ENCODE results near the gene RAB28.

DNA sequence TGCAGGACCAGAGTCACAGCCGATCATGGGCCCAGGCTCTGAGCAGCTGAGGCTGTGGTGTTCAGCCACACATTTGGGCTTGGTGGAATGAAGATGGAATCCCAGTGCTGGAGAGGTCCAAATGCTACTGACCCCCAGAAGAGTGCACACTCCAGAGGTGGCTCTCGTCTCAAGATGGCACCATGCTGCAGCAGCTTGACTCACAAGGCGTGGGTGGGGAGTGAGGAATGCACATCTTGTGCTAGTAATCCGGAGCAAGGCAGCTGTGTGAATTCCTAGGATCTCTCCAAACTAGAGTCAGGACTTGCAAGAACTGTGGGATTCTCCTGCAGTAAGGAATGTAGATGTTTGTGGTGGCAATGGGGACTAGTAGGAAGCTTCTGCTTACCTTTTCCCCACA is 28.7 kb downstream of the RAB28 start:
- no peak for TF ChIP-seq ESRRG (CRISPR knock-in tag; IDR thresholded peaks at IDR 0.05)
- TF ChIP-seq, protein P1, sequence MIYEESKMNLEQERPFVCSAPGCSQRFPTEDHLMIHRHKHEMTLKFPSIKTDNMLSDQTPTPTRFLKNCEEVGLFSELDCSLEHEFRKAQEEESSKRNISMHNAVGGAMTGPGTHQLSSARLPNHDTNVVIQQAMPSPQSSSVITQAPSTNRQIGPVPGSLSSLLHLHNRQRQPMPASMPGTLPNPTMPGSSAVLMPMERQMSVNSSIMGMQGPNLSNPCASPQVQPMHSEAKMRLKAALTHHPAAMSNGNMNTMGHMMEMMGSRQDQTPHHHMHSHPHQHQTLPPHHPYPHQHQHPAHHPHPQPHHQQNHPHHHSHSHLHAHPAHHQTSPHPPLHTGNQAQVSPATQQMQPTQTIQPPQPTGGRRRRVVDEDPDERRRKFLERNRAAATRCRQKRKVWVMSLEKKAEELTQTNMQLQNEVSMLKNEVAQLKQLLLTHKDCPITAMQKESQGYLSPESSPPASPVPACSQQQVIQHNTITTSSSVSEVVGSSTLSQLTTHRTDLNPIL (CRISPR knock-in tag; IDR thresholded peaks at IDR 0.05; ENCODE audit: low read depth), result no peak
- no peak for TF ChIP-seq ISL1 (CRISPR knock-in tag; IDR thresholded peaks at IDR 0.05)
- no peak for TF ChIP-seq RARB (CRISPR knock-in tag; IDR thresholded peaks at IDR 0.05)
- TF ChIP-seq BACH2 (CRISPR knock-in tag; IDR thresholded peaks at IDR 0.05; ENCODE audit: borderline replicate concordance), result no peak
- no peak for TF ChIP-seq ZNF565 (CRISPR knock-in tag; conservative IDR thresholded peaks at IDR 0.05; ENCODE audit: low read depth)
- TF ChIP-seq SNAI2 (CRISPR knock-in tag; IDR thresholded peaks at IDR 0.05), result no peak
- TF ChIP-seq, protein P2, sequence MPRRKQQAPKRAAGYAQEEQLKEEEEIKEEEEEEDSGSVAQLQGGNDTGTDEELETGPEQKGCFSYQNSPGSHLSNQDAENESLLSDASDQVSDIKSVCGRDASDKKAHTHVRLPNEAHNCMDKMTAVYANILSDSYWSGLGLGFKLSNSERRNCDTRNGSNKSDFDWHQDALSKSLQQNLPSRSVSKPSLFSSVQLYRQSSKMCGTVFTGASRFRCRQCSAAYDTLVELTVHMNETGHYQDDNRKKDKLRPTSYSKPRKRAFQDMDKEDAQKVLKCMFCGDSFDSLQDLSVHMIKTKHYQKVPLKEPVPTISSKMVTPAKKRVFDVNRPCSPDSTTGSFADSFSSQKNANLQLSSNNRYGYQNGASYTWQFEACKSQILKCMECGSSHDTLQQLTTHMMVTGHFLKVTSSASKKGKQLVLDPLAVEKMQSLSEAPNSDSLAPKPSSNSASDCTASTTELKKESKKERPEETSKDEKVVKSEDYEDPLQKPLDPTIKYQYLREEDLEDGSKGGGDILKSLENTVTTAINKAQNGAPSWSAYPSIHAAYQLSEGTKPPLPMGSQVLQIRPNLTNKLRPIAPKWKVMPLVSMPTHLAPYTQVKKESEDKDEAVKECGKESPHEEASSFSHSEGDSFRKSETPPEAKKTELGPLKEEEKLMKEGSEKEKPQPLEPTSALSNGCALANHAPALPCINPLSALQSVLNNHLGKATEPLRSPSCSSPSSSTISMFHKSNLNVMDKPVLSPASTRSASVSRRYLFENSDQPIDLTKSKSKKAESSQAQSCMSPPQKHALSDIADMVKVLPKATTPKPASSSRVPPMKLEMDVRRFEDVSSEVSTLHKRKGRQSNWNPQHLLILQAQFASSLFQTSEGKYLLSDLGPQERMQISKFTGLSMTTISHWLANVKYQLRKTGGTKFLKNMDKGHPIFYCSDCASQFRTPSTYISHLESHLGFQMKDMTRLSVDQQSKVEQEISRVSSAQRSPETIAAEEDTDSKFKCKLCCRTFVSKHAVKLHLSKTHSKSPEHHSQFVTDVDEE (CRISPR knock-in tag; IDR thresholded peaks at IDR 0.05), result no peak
- no peak for TF ChIP-seq POU6F1 (CRISPR knock-in tag; IDR thresholded peaks at IDR 0.05; ENCODE audit: borderline replicate concordance, low read depth)
- no peak for TF ChIP-seq PPARA (CRISPR knock-in tag; IDR thresholded peaks at IDR 0.05; ENCODE audit: borderline replicate concordance)
- TF ChIP-seq GLIS3 (CRISPR knock-in tag; IDR thresholded peaks at IDR 0.05), result no peak
- no peak for TF ChIP-seq ZFP3 (CRISPR knock-in tag; IDR thresholded peaks at IDR 0.05)
